ENCODE data around the gene VPS13C.

The VPS13C gene

GRCh38 chr15:62058327-62059028 lies 1.8 kb downstream of the VPS13C start:
- TF ChIP-seq CTCF (IDR thresholded peaks at IDR 0.05; ENCODE audit: low read depth, low read length): no peak
- DNase-seq (ENCODE audit: low read depth in 2 of 2): no peak
- peak overlapping the region in 1 of 2 donors; percentile 12 for H3K4me3 ChIP-seq (replicated peaks in 1 of 2; ENCODE audit: low read depth in 2 of 2, low read length in 2 of 2)

GRCh38 chr15:62057341-62057980 lies 2.8 kb downstream of the VPS13C start:
- no peak for TF ChIP-seq CTCF (IDR thresholded peaks at IDR 0.05; ENCODE audit: low read depth, low read length)
- no peak for DNase-seq (ENCODE audit: low read depth in 2 of 2)
- H3K4me3 ChIP-seq (replicated peaks in 1 of 2; ENCODE audit: low read depth in 2 of 2, low read length in 2 of 2): no peak overlapping the region

DNA sequence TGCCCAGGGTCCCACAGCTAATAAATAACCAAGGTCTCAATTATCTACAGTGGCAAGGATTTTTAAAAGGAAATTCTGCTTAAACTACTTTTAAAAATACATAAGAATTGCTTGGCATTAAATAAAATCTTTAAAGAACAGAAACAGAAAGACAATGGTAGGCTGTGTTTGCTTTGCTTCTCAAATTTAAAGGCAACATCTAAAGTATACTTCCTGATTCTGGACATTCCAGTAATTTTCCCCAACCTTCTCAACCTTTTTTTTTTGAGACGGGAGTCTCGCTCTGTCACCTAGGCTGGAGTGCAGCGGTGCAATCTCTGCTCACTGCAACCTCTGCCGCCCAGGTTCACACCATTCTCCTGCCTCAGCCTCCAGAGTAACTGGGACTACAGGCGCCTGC lies 5.3 kb downstream of the VPS13C start:
- no peak overlapping the region for H3K4me3 ChIP-seq (replicated peaks in 1 of 2; ENCODE audit: low read depth in 2 of 2, low read length in 2 of 2)
- DNase-seq (ENCODE audit: low read depth in 2 of 2): no peak
- no peak for TF ChIP-seq CTCF (IDR thresholded peaks at IDR 0.05; ENCODE audit: low read depth, low read length)

DNA sequence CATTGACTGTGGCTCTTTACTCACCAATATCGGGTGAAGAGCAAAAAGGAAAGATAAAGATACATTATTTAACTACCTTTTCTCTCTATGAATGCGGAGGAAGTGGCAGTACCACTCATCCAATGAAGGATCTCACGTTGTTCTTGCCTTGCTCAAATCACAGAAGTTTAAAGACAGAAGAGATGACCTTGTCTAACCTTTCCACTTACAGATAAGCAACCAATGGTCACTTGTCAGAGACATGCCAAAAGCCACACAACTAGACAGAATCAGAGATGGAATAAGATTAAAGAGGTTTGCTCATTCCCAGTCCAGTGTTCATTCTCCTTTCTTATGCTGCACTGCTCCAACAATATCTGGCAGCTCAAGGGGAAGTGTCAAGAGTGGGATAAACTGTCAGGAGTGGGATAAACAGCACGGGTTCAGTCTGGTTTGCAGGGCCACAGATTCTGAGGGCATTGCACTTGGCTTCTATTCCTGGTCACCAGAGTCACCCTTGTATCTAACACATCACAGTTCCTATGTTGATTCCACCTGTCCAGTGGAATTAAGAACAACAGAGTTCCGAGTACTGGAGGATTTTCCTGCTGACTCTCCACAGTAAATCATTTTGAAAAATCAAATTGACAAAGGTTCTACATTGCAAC lies 6.7 kb downstream of the VPS13C start:
- no peak for TF ChIP-seq CTCF (IDR thresholded peaks at IDR 0.05; ENCODE audit: low read depth, low read length)
- no peak for DNase-seq (ENCODE audit: low read depth in 2 of 2)
- no peak overlapping the region for H3K4me3 ChIP-seq (replicated peaks in 1 of 2; ENCODE audit: low read depth in 2 of 2, low read length in 2 of 2)

GRCh38 chr15:62052713-62053112 lies 7.5 kb downstream of the VPS13C start:
- no peak for TF ChIP-seq CTCF (IDR thresholded peaks at IDR 0.05; ENCODE audit: low read depth, low read length)
- H3K4me3 ChIP-seq (replicated peaks in 1 of 2; ENCODE audit: low read depth in 2 of 2, low read length in 2 of 2): no peak overlapping the region
- DNase-seq (ENCODE audit: low read depth in 2 of 2): no peak

DNA sequence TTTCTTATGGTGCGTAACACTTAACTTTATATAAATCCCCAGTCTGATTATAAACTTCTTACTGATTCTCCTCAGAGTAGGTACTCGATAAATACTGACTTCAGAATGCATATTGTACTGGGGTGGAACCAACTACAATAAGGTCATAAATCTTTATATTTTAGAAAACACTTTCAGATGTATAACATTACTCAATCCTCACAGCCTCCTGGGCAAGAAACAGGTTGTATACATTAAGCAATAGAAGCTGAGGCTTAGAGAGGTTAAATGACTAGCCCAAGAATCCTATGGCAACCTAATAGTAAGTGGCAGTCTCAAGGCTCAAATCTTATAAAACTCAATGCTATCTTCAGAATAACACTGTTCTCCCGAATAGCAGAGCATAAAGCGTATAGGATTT lies 9.1 kb downstream of the VPS13C start:
- no peak for DNase-seq (ENCODE audit: low read depth in 2 of 2)
- no peak for TF ChIP-seq CTCF (IDR thresholded peaks at IDR 0.05; ENCODE audit: low read depth, low read length)
- no peak overlapping the region for H3K4me3 ChIP-seq (replicated peaks in 1 of 2; ENCODE audit: low read depth in 2 of 2, low read length in 2 of 2)

Measured in cardiac fibroblast (primary cell).